Activated CD8-positive, alpha-beta memory T cell treated with anti-CD3 and anti-CD28 coated beads, Interleukin-2, amount 50 U/mL, for 1 hour (primary cell): ENCODE data around the gene COL5A1.

Source experiments
- DNase-seq: peaks from one replicate; pipeline ENCODE4 v3.0.0-alpha.2; 2020; ENCODE audit errors: extremely low read depth

The COL5A1 gene

GRCh38 chr9:134626069-134626423 lies 15.6 kb upstream of the COL5A1 start:
- no peak for DNase-seq

- no peak for DNase-seq
Observed at GRCh38 chr9:134626571-134627416, 14.8 kb upstream of the COL5A1 start.

GRCh38 chr9:134627417-134628353 lies 13.9 kb upstream of the COL5A1 start:
- DNase-seq = no peak

- no peak for DNase-seq
Observed at GRCh38 chr9:134628354-134628736, 13.3 kb upstream of the COL5A1 start.

GRCh38 chr9:134629061-134629585 lies 12.5 kb upstream of the COL5A1 start:
- DNase-seq = no peak

- DNase-seq = no peak
Observed at GRCh38 chr9:134629586-134630392, 11.8 kb upstream of the COL5A1 start.

GRCh38 chr9:134630393-134630790 lies 11.2 kb upstream of the COL5A1 start:
- DNase-seq = no peak

- no peak for DNase-seq
Observed at GRCh38 chr9:134630861-134631260, 10.7 kb upstream of the COL5A1 start.

- DNase-seq = no peak
Observed at GRCh38 chr9:134631881-134632280, 9.7 kb upstream of the COL5A1 start.

- no peak for DNase-seq
Observed at GRCh38 chr9:134632329-134632728, 9.3 kb upstream of the COL5A1 start.

- DNase-seq = no peak
Observed at GRCh38 chr9:134633362-134634142, 8.1 kb upstream of the COL5A1 start.

- no peak for DNase-seq
Observed at GRCh38 chr9:134634176-134634575, 7.4 kb upstream of the COL5A1 start.

- no peak for DNase-seq
Observed at GRCh38 chr9:134634667-134635230, 6.9 kb upstream of the COL5A1 start.

GRCh38 chr9:134635351-134636148 lies 6.1 kb upstream of the COL5A1 start:
- DNase-seq = no peak

GRCh38 chr9:134636149-134636507 lies 5.5 kb upstream of the COL5A1 start:
- DNase-seq = no peak

- DNase-seq = no peak
Observed at GRCh38 chr9:134637241-134637640, 4.4 kb upstream of the COL5A1 start.

GRCh38 chr9:134637696-134638501 lies 3.7 kb upstream of the COL5A1 start:
- DNase-seq = no peak

GRCh38 chr9:134638502-134639090 lies 3.0 kb upstream of the COL5A1 start:
- DNase-seq = no peak

- DNase-seq = no peak
Observed at GRCh38 chr9:134639994-134640393, 1.6 kb upstream of the COL5A1 start.
